ENCODE data around the gene OR4K5.
A peak's percentile ranks its signal among the peaks of the same experiment; 100 is the strongest.

- no peak for TF ChIP-seq EZH2 (IDR thresholded peaks at IDR 0.05; ENCODE audit: borderline replicate concordance)
- peak; percentile 35 for TF ChIP-seq CTCF (IDR thresholded peaks at IDR 0.05; ENCODE audit: poor library complexity)
Measured at GRCh38 chr14:19878029-19878642, 42.3 kb upstream of the OR4K5 start.

Measured in hepatocyte (in vitro differentiated cells).